Fibroblast of villous mesenchyme (primary cell): ENCODE measurements around the gene KIF25. TPM values are rescaled to one million over a fixed set of nuclear protein-coding genes. Genes with fewer than 3 reads are reported as not detected.
A peak's percentile ranks its signal among the peaks of the same experiment; 100 is the strongest.

ENCODE experiments used
- DNase-seq: peaks from one replicate; pipeline ENCODE4 v3.0.0-alpha.2; 2010; ENCODE audit warnings: low read depth
- H3K4me3 ChIP-seq: 2 replicates; pipeline ENCODE4 v1.5.1; 2011; ENCODE audit warnings: low read depth, mild to moderate bottlenecking, low read length
- CTCF ChIP-seq: IDR thresholded peaks from 2 replicates; pipeline ENCODE4 v1.5.1; 2012; ENCODE audit warnings: low read depth, mild to moderate bottlenecking, low read length; ENCODE audit not compliant: insufficient read depth
- total RNA-seq: library from RNA; depleted of rRNA; stranded (reverse); fragments of >200 nt; gene quantifications from 2 replicates; pipeline ENCODE4 v1.2.3, GENCODE V29; 2012

Gene KIF25
- total RNA-seq, 1 donor = not detected

GRCh38 chr6:168024951-168025510 lies 27.6 kb downstream of the KIF25 start:
- no peak for TF ChIP-seq CTCF
- H3K4me3 ChIP-seq = no peak overlapping the region
- DNase-seq = no peak

- no peak overlapping the region for H3K4me3 ChIP-seq
- peak; percentile 62 for DNase-seq
- no peak for TF ChIP-seq CTCF
Observed at GRCh38 chr6:168025831-168026710, 28.6 kb downstream of the KIF25 start.

- no peak overlapping the region for H3K4me3 ChIP-seq
- no peak for DNase-seq
- no peak for TF ChIP-seq CTCF
Observed at GRCh38 chr6:168026925-168027324, 29.5 kb downstream of the KIF25 start.

- DNase-seq = no peak
- H3K4me3 ChIP-seq = no peak overlapping the region
Observed at GRCh38 chr6:168027521-168027920, 30.1 kb downstream of the KIF25 start.

GRCh38 chr6:168028181-168028580 lies 30.7 kb downstream of the KIF25 start:
- DNase-seq = no peak
- TF ChIP-seq CTCF = no peak
- H3K4me3 ChIP-seq = no peak overlapping the region

More at GRCh38 chr6:168027521-168027920, 30.1 kb downstream of the KIF25 start:
- TF ChIP-seq CTCF = no peak

- H3K4me3 ChIP-seq = no peak overlapping the region
- DNase-seq = no peak
- no peak for TF ChIP-seq CTCF
Observed at GRCh38 chr6:168029459-168030217, 32.2 kb downstream of the KIF25 start.
